HepG2 (cell line): ENCODE data around the gene TDRD10. TPM values are rescaled to one million over a fixed set of nuclear protein-coding genes. Genes with fewer than 3 reads are reported as not detected.

ENCODE experiments used
- ATAC-seq: fragments of 200-7000 bp; cut with Tn5 transposase; 3 replicates; pipeline ENCODE4 v1.9.1; 2020; ENCODE audit warnings: mild to moderate bottlenecking, moderate library complexity
- BruUV-seq: library from RNA; stranded (reverse); fragments of 400-500 nt; replicated peaks from 2 replicates; lab custom pipeline; 2021; lab: Mats Ljungman, UMichigan
- CTCF ChIA-PET: fragments of 300-600 bp; formaldehyde crosslinking; extraction: SDS; loops from one replicate; lab custom pipeline; 2021; ENCODE audit warnings: low total read pairs, inconsistent platforms, low intra/inter-chr PET ratio; lab: Yijun Ruan, JAX
- POLR2A ChIA-PET: fragments of 350-600 bp; sonication (Branson Sonifier 250); formaldehyde crosslinking; loops from one replicate; lab custom pipeline; 2020; ENCODE audit warnings: antibody characterized with exemption, inconsistent platforms; lab: Yijun Ruan, JAX
- DNase-seq: peaks from one replicate; pipeline ENCODE4 v3.0.0-alpha.2; 2015; ENCODE audit warnings: low spot score
- FAIRE-seq: peaks from 3 replicates; lab custom pipeline; 2011; peaks lifted over from hg19 to GRCh38; lab: Jason Lieb, UNC
- H2AFZ ChIP-seq: one replicate; pipeline ENCODE4 v1.6.1; 2011; ENCODE audit warnings: low read length, inconsistent platforms
- H3K27ac ChIP-seq: fragments of 300-600 bp; 3 replicates; pipeline ENCODE4 v1.8.0; 2011; ENCODE audit warnings: mixed run types, mild to moderate bottlenecking, mixed read lengths, low read length, inconsistent platforms; ENCODE audit not compliant: insufficient read depth; ENCODE audit errors: extremely low read length
- H3K27me3 ChIP-seq, 2 experiments: fragments of 200-600 bp in 1 of 2; 2 replicates in 1 of 2; 3 replicates in 1 of 2; pipeline versions ENCODE4 v1.6.0 to v1.8.0; 2011; ENCODE audit warnings: low read length in 2 of 2, mild to moderate bottlenecking in 2 of 2, moderate library complexity in 2 of 2, inconsistent platforms in 1 of 2; ENCODE audit not compliant: insufficient read depth in 2 of 2, control insufficient read depth in 1 of 2
- H3K36me3 ChIP-seq, 2 experiments: fragments of 200-600 bp in 1 of 2; replicated peaks in 1 of 2; 2 replicates in 1 of 2; 3 replicates in 1 of 2; pipeline versions ENCODE4 v1.5.1 to v1.8.0; 2011; ENCODE audit warnings: low read length in 2 of 2, inconsistent platforms in 1 of 2; ENCODE audit not compliant: insufficient read depth in 2 of 2, control insufficient read depth in 1 of 2
- H3K4me1 ChIP-seq: 2 replicates; pipeline ENCODE4 v1.5.1; 2012; ENCODE audit warnings: low read length, inconsistent platforms; ENCODE audit not compliant: insufficient read depth
- H3K4me2 ChIP-seq: 2 replicates; pipeline ENCODE4 v1.6.0; 2011; ENCODE audit warnings: low read depth, low read length, inconsistent platforms
- H3K4me3 ChIP-seq, 3 experiments: fragments of 200-600 bp in 1 of 3; sonication (generic), shearing (Covaris generic) in 1 of 3; replicated peaks in 1 of 3; 2 replicates each; pipeline ENCODE4 v1.5.1; 2011 to 2016; ENCODE audit warnings: low read length in 3 of 3, inconsistent platforms in 2 of 3, low read depth in 2 of 3, mild to moderate bottlenecking in 2 of 3, control low read depth in 1 of 3, mixed read lengths in 1 of 3; ENCODE audit not compliant: insufficient read depth in 1 of 3
- H3K79me2 ChIP-seq: one replicate; pipeline ENCODE4 v1.6.1; 2011; ENCODE audit warnings: low read length, inconsistent platforms; ENCODE audit not compliant: insufficient read depth
- H3K9ac ChIP-seq: 2 replicates; pipeline ENCODE4 v1.6.0; 2011; ENCODE audit warnings: mild to moderate bottlenecking, low read depth, low read length, inconsistent platforms; ENCODE audit not compliant: insufficient read depth
- H3K9me3 ChIP-seq: 2 replicates; pipeline ENCODE4 v1.5.1; 2012; ENCODE audit warnings: mild to moderate bottlenecking, low read length
- H4K20me1 ChIP-seq: 2 replicates; pipeline ENCODE4 v1.6.0; 2011; ENCODE audit warnings: inconsistent platforms, mild to moderate bottlenecking, low read length, moderate library complexity; ENCODE audit not compliant: insufficient read depth
- HNRNPH1 ChIP-seq: fragments of 200-400 bp; formaldehyde crosslinking; optimal IDR thresholded peaks from 2 replicates; pipeline ENCODE3; 2017; ENCODE audit warnings: mild to moderate bottlenecking, low read depth, low read length
- KLF12 ChIP-seq: sonication (generic); formaldehyde crosslinking; IDR thresholded peaks from 2 replicates; pipeline ENCODE4 v1.4.0; 2020; ENCODE audit warnings: missing genetic modification reagents, borderline replicate concordance
- SAP130 ChIP-seq: IDR thresholded peaks from 2 replicates; pipeline ENCODE4 v1.6.1; 2016; ENCODE audit warnings: low read depth
- TARDBP ChIP-seq: sonication (generic); formaldehyde crosslinking; IDR thresholded peaks from 2 replicates; pipeline ENCODE4 v1.8.0; 2022; ENCODE audit warnings: mild to moderate bottlenecking, missing genetic modification reagents
- ZNF10 ChIP-seq: sonication (generic); formaldehyde crosslinking; IDR thresholded peaks from 2 replicates; pipeline ENCODE4 v1.4.0; 2020; ENCODE audit warnings: mild to moderate bottlenecking, low read depth, missing genetic modification reagents, borderline replicate concordance
- ZNF883 ChIP-seq: sonication (generic); formaldehyde crosslinking; IDR thresholded peaks from 2 replicates; pipeline ENCODE4 v1.5.1; 2020; ENCODE audit warnings: mild to moderate bottlenecking, missing genetic modification reagents; ENCODE audit errors: not compliant biosample characterization
- WGBS: methylation state at CpG from one replicate; pipeline ENCODE4 v1.1.6; 2017; ENCODE audit warnings: low lambda C conversion rate; 5-methylcytosine and 5-hydroxymethylcytosine counted together
- in situ Hi-C: cut with HindIII; loops from 2 replicates; pipeline ENCODE4 v1.10.0; 2017; ENCODE audit warnings: low pct_unique_long_range_greater_than_20kb; ENCODE audit not compliant: extremely low pct_ligation_motif_present
- intact Hi-C: fragments of 100-400 bp; cut with micrococcal nuclease; formaldehyde crosslinking; loops from one replicate; pipeline ENCODE4 v1.10.0; 2022; ENCODE audit not compliant: unreplicated experiment
- polyA plus RNA-seq, 8 experiments: library from polyadenylated mRNA; depleted of rRNA in 3 of 8; stranded (reverse) in 7 of 8; unstranded in 1 of 8; fragments of >200 nt; fragmentation: Illumina TruSeq in 4 of 8; extraction: Trizol in 4 of 8; gene quantifications; 2 replicates each; pipeline versions ENCODE4 v1.2.1 to v1.2.3, GENCODE V29; 2011 to 2016; ENCODE audit warnings: low read depth in 4 of 8, missing spikeins in 1 of 8, mixed read lengths in 1 of 8; ENCODE audit not compliant: insufficient read depth in 1 of 8
- total RNA-seq, 5 experiments: library from RNA; depleted of rRNA; stranded (reverse); fragments of >200 nt; fragmentation: Illumina TruSeq; extraction: Trizol; gene quantifications; 2 replicates each; pipeline ENCODE4 v1.2.3, GENCODE V29; 2016; ENCODE audit warnings: low read depth in 1 of 5
- TF ChIP-seq, protein P1 (sequence below): sonication (generic); formaldehyde crosslinking; IDR thresholded peaks from 2 replicates; pipeline ENCODE4 v1.9.0; 2021; ENCODE audit warnings: missing genetic modification reagents, borderline replicate concordance

The TDRD10 gene
- total and polyA plus RNA-seq, 2 of the 13 experiments (the other 11 are each of a cell fraction or from before 2014, with no cell fraction given) = not detected

DNA sequence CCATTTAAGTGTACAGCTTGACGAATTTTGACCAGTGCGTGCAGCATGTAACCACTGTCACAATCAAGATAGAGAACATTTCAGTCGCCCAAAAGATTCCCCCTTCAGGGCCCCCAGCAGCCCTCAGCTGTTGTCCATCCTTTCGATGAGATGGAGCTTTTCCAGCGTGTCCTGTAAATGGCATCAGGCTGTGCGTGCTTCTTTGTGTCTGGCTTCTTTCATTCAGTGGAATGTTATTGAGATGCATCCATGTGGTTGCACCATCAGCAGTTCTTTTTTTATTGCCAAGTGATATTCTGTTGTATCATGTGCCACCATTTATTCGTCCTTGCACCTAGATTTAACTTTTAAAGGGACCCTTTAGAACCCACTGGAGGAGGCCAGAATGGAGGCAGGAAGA, 34.6 kb downstream of the TDRD10 start:
- FAIRE-seq (no peak), DNase-seq (no peak), ATAC-seq (no peak)
- in situ Hi-C loops (no loop called here), intact Hi-C loops (no loop called here)
- Histone ChIP-seq H3K4me2 (no peak overlapping the region), H4K20me1 (no peaks in the 10 kb centered on the region), H3K79me2 (no peaks in the 10 kb centered on the region), H3K4me1 (no peaks in the 10 kb centered on the region), H2AFZ (no peak overlapping the region), H3K27ac (no peak overlapping the region), H3K27me3 (peaks cover 2 to 10% of the 10 kb centered on the region in 2 experiments; a peak in 3 of 5 replicates), H3K36me3 (no peaks in the 10 kb centered on the region), H3K4me3 (no peak overlapping the region), H3K9me3 (no peaks in the 10 kb centered on the region), H3K9ac (no peak overlapping the region)
- POLR2A ChIA-PET = no interaction called here
- no peak for TF ChIP-seq KLF12 (CRISPR knock-in tag)
- TF ChIP-seq, protein P1, sequence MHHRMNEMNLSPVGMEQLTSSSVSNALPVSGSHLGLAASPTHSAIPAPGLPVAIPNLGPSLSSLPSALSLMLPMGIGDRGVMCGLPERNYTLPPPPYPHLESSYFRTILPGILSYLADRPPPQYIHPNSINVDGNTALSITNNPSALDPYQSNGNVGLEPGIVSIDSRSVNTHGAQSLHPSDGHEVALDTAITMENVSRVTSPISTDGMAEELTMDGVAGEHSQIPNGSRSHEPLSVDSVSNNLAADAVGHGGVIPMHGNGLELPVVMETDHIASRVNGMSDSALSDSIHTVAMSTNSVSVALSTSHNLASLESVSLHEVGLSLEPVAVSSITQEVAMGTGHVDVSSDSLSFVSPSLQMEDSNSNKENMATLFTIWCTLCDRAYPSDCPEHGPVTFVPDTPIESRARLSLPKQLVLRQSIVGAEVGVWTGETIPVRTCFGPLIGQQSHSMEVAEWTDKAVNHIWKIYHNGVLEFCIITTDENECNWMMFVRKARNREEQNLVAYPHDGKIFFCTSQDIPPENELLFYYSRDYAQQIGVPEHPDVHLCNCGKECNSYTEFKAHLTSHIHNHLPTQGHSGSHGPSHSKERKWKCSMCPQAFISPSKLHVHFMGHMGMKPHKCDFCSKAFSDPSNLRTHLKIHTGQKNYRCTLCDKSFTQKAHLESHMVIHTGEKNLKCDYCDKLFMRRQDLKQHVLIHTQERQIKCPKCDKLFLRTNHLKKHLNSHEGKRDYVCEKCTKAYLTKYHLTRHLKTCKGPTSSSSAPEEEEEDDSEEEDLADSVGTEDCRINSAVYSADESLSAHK (CRISPR knock-in tag) = no peak
- no peak for TF ChIP-seq HNRNPH1
- TF ChIP-seq ZNF10 = no peak
- no peak for TF ChIP-seq SAP130 (CRISPR knock-in tag)
- TF ChIP-seq ZNF883 (CRISPR knock-in tag) = no peak
- no peak for TF ChIP-seq TARDBP (CRISPR knock-in tag)
- no TSS peak for BruUV-seq
- WGBS = 24% methylated on average over 7 of the region's 7 CpGs
- CTCF ChIA-PET = no interaction called here
